Stimulated activated CD8-positive, alpha-beta memory T cell treated with anti-CD3 and anti-CD28 coated beads, Interleukin-4, amount 100 ng/mL, for 1 hour (primary cell): ENCODE measurements around the gene PIH1D1.
"Not testable (repeated sequence)": the region's sequence is repeated elsewhere in the genome, so short reads cannot be mapped to it uniquely, and the experiment has no call there.

Experiments used
- DNase-seq, 2 donors: peaks; one replicate each; pipeline ENCODE4 v3.0.0-alpha.2; 2020; ENCODE audit warnings: low read depth in 2 of 2, low spot score in 1 of 2

Gene PIH1D1

GRCh38 chr19:49456326-49456725 is 4.7 kb upstream of the PIH1D1 start:
- no peak for DNase-seq

GRCh38 chr19:49455773-49456172 is 4.2 kb upstream of the PIH1D1 start:
- DNase-seq = no peak

GRCh38 chr19:49453757-49454240 is 2.2 kb upstream of the PIH1D1 start:
- no peak for DNase-seq

GRCh38 chr19:49453013-49453756 is 1.6 kb upstream of the PIH1D1 start, which contains the start of gene ALDH16A1:
Gene ALDH16A1 (plus strand): TSS chr19:49453225. CDS start chr19:49453332, 107 bp downstream.
- peak; percentile 93 to 96 for DNase-seq

GRCh38 chr19:49450405-49450804 is 1.2 kb downstream of the PIH1D1 start:
- DNase-seq = no peak

- DNase-seq = no peak
Observed at GRCh38 chr19:49448432-49448786, 3.2 kb downstream of the PIH1D1 start.

- no peak for DNase-seq
Observed at GRCh38 chr19:49447485-49448431, 3.9 kb downstream of the PIH1D1 start.

GRCh38 chr19:49445997-49446396 is 5.6 kb downstream of the PIH1D1 start:
- no peak for DNase-seq

GRCh38 chr19:49444100-49444700 is 7.4 kb downstream of the PIH1D1 start:
- DNase-seq = not testable (repeated sequence)

GRCh38 chr19:49443366-49444099 is 8.1 kb downstream of the PIH1D1 start:
- peak; percentile 84 to 86 for DNase-seq

- DNase-seq = no peak
Observed at GRCh38 chr19:49442771-49443365, 8.7 kb downstream of the PIH1D1 start.

- DNase-seq = no peak
Observed at GRCh38 chr19:49442354-49442753, 9.3 kb downstream of the PIH1D1 start.

- DNase-seq = no peak
Observed at GRCh38 chr19:49441960-49442350, 9.7 kb downstream of the PIH1D1 start.

- no peak for DNase-seq
Observed at GRCh38 chr19:49441210-49441959, 10.2 kb downstream of the PIH1D1 start, which contains the start of gene SLC17A7. Gene SLC17A7 (minus strand): TSS chr19:49441527. CDS start chr19:49441379, 148 bp downstream.

GRCh38 chr19:49440439-49441209 is 11.0 kb downstream of the PIH1D1 start:
- DNase-seq = no peak

GRCh38 chr19:49439836-49440235 is 11.8 kb downstream of the PIH1D1 start:
- DNase-seq = no peak

- no peak for DNase-seq
Observed at GRCh38 chr19:49438261-49438660, 13.4 kb downstream of the PIH1D1 start.

GRCh38 chr19:49437231-49437630 is 14.4 kb downstream of the PIH1D1 start:
- no peak for DNase-seq
